ENCODE data around the gene ZNF81. TPM values are rescaled to one million over a fixed set of nuclear protein-coding genes. Genes with fewer than 3 reads are reported as not detected.

Gene ZNF81
- total and polyA plus RNA-seq, 2 of the 13 experiments (the other 11 are each of a cell fraction or from before 2014, with no cell fraction given): 1.4 to 3.2 TPM

DNA sequence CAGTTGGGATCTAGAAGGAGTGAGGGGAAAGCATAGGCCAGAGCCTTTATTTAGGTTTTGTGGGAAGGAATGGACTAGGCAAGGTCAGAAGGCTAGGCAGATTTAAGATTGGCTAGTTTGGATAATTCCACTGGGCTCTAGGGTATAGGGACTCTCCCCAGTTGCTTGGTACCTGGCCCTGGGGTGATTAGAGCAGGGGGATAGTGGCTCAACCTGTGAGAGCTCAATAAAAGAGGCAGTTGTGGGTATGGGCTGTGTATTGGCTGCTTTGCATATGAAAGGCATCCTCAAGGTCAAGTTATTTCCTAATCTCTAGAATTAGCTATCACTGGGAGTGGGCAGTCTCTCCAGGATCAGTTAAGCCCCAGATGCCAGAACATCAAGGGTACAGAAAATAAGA lies 61.3 kb downstream of the ZNF81 start:
- Histone ChIP-seq H4K20me1 (ENCODE audit: insufficient read depth, low read length) (no peaks in the 10 kb centered on the region), H3K27me3 (ENCODE audit: control insufficient read depth in 1 of 2, insufficient read depth in 2 of 2, low read length in 2 of 2) (no peaks in the 10 kb centered on the region), H3K79me2 (ENCODE audit: insufficient read depth, low read length) (no peaks in the 10 kb centered on the region), H3K9ac (ENCODE audit: insufficient read depth, low read depth, low read length) (no peak overlapping the region), H3K4me2 (ENCODE audit: low read depth, low read length) (no peak overlapping the region), H2AFZ (ENCODE audit: low read length) (no peak overlapping the region), H3K36me3 (replicated peaks in 1 of 2; ENCODE audit: control insufficient read depth in 1 of 2, insufficient read depth in 2 of 2, low read length in 2 of 2) (no peaks in the 10 kb centered on the region), H3K4me3 (replicated peaks in 1 of 3; ENCODE audit: insufficient read depth in 1 of 3, low read depth in 2 of 3, low read length in 3 of 3) (no peak overlapping the region), H3K4me1 (ENCODE audit: insufficient read depth, low read length) (no peaks in the 10 kb centered on the region), H3K9me3 (ENCODE audit: low read length) (no peaks in the 10 kb centered on the region), H3K27ac (ENCODE audit: extremely low read length, insufficient read depth, low read length) (no peak overlapping the region)
- no peak for ATAC-seq
- intact Hi-C loops (cut with micrococcal nuclease; ENCODE audit: unreplicated experiment) (no loop called here), in situ Hi-C loops (cut with HindIII; ENCODE audit: extremely low pct_ligation_motif_present, low pct_unique_long_range_greater_than_20kb) (no loop called here)
- TF ChIP-seq ZNF607 (CRISPR knock-in tag; IDR thresholded peaks at IDR 0.05; ENCODE audit: borderline replicate concordance): no peak
- TF ChIP-seq ZNF367 (CRISPR knock-in tag; IDR thresholded peaks at IDR 0.05; ENCODE audit: borderline replicate concordance): no peak
- no peak for TF ChIP-seq RXRB (CRISPR knock-in tag; IDR thresholded peaks at IDR 0.05; ENCODE audit: borderline replicate concordance)
- TF ChIP-seq ZNF530 (CRISPR knock-in tag; IDR thresholded peaks at IDR 0.05; ENCODE audit: low read depth): no peak
- no peak for TF ChIP-seq KDM4B (CRISPR knock-in tag; IDR thresholded peaks at IDR 0.05)
- TF ChIP-seq PHF5A (CRISPR knock-in tag; IDR thresholded peaks at IDR 0.05; ENCODE audit: low read depth, unreplicated experiment): no peak
- TF ChIP-seq, protein P1, sequence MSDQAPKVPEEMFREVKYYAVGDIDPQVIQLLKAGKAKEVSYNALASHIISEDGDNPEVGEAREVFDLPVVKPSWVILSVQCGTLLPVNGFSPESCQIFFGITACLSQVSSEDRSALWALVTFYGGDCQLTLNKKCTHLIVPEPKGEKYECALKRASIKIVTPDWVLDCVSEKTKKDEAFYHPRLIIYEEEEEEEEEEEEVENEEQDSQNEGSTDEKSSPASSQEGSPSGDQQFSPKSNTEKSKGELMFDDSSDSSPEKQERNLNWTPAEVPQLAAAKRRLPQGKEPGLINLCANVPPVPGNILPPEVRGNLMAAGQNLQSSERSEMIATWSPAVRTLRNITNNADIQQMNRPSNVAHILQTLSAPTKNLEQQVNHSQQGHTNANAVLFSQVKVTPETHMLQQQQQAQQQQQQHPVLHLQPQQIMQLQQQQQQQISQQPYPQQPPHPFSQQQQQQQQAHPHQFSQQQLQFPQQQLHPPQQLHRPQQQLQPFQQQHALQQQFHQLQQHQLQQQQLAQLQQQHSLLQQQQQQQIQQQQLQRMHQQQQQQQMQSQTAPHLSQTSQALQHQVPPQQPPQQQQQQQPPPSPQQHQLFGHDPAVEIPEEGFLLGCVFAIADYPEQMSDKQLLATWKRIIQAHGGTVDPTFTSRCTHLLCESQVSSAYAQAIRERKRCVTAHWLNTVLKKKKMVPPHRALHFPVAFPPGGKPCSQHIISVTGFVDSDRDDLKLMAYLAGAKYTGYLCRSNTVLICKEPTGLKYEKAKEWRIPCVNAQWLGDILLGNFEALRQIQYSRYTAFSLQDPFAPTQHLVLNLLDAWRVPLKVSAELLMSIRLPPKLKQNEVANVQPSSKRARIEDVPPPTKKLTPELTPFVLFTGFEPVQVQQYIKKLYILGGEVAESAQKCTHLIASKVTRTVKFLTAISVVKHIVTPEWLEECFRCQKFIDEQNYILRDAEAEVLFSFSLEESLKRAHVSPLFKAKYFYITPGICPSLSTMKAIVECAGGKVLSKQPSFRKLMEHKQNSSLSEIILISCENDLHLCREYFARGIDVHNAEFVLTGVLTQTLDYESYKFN (CRISPR knock-in tag; conservative IDR thresholded peaks at IDR 0.05): no peak
- no peak for TF ChIP-seq ZNF891 (CRISPR knock-in tag; IDR thresholded peaks at IDR 0.05)
- no peak for TF ChIP-seq DNMT3B (CRISPR knock-in tag; conservative IDR thresholded peaks at IDR 0.05)
- no peak for TF ChIP-seq SMC3 (IDR thresholded peaks at IDR 0.05; ENCODE audit: low read length)
- TF ChIP-seq HNRNPUL1 (IDR thresholded peaks at IDR 0.05; ENCODE audit: low read depth, low read length): no peak
- no peak for TF ChIP-seq ATF1 (CRISPR knock-in tag; IDR thresholded peaks at IDR 0.05)
- no peak for TF ChIP-seq PHF8 (CRISPR knock-in tag; IDR thresholded peaks at IDR 0.05)
- no peak for TF ChIP-seq ZNF605 (CRISPR knock-in tag; IDR thresholded peaks at IDR 0.05)
- TF ChIP-seq MAFK (conservative IDR thresholded peaks at IDR 0.05 in 1 of 2, IDR thresholded peaks at IDR 0.05 in 1 of 2; ENCODE audit: low read length in 2 of 2): no peak
- TF ChIP-seq ZNF768 (CRISPR knock-in tag; IDR thresholded peaks at IDR 0.05): no peak
- no peak for TF ChIP-seq RELA (CRISPR knock-in tag; IDR thresholded peaks at IDR 0.05)
- no peak for DNase-seq (ENCODE audit: low spot score)
- FAIRE-seq: no peak
- BruUV-seq (replicated peaks): no TSS peak
- ChIA-PET CTCF (ENCODE audit: low intra/inter-chr PET ratio, low total read pairs) (no interaction called here), POLR2A (no interaction called here)
